Effector CD8-positive, alpha-beta T cell (primary cell): ENCODE results near the gene TGFBR2.
"Not testable (repeated sequence)": the region's sequence is repeated elsewhere in the genome, so short reads cannot be mapped to it uniquely, and the experiment has no call there.

Experiments used
- DNase-seq: peaks from one replicate; lab custom pipeline; 2025; lab: John Stamatoyannopoulos, UW

The TGFBR2 gene

GRCh38 chr3:30658328-30659052, 52.1 kb downstream of the TGFBR2 start:
- no peak for DNase-seq

GRCh38 chr3:30659270-30660130, 53.1 kb downstream of the TGFBR2 start:
- no peak for DNase-seq

GRCh38 chr3:30660136-30660535, 53.7 kb downstream of the TGFBR2 start:
- no peak for DNase-seq

- no peak for DNase-seq
Measured at GRCh38 chr3:30660656-30661055, 54.3 kb downstream of the TGFBR2 start.

GRCh38 chr3:30661098-30661873, 54.9 kb downstream of the TGFBR2 start:
- DNase-seq: no peak

- DNase-seq: no peak
Measured at GRCh38 chr3:30662836-30663235, 56.4 kb downstream of the TGFBR2 start.

- no peak for DNase-seq
Measured at GRCh38 chr3:30663533-30664241, 57.3 kb downstream of the TGFBR2 start.

GRCh38 chr3:30664459-30664858, 58.1 kb downstream of the TGFBR2 start:
- peak; percentile 12 for DNase-seq

- DNase-seq: no peak
Measured at GRCh38 chr3:30664884-30665283, 58.5 kb downstream of the TGFBR2 start.

- DNase-seq: no peak
Measured at GRCh38 chr3:30665539-30665938, 59.1 kb downstream of the TGFBR2 start.

- no peak for DNase-seq
Measured at GRCh38 chr3:30666572-30667279, 60.3 kb downstream of the TGFBR2 start.

GRCh38 chr3:30667280-30667651, 60.9 kb downstream of the TGFBR2 start:
- DNase-seq: no peak

GRCh38 chr3:30668051-30668609, 61.7 kb downstream of the TGFBR2 start:
- DNase-seq: no peak

- not testable (repeated sequence) for DNase-seq
Measured at GRCh38 chr3:30669360-30669934, 63.0 kb downstream of the TGFBR2 start.

- no peak for DNase-seq
Measured at GRCh38 chr3:30670292-30670691, 63.9 kb downstream of the TGFBR2 start.

- no peak for DNase-seq
Measured at GRCh38 chr3:30671527-30672286, 65.3 kb downstream of the TGFBR2 start.

- no peak for DNase-seq
Measured at GRCh38 chr3:30672287-30672735, 65.9 kb downstream of the TGFBR2 start.

GRCh38 chr3:30672959-30673358, 66.6 kb downstream of the TGFBR2 start:
- no peak for DNase-seq
